HCT116 (cell line): Measurements from ENCODE around the gene C9orf50. TPM values are rescaled to one million over a fixed set of nuclear protein-coding genes. Genes with fewer than 3 reads are reported as not detected.

Experiments
- CBX3 ChIP-seq: IDR thresholded peaks from 2 replicates; pipeline ENCODE4 v1.6.1; 2012; ENCODE audit warnings: low read depth
- CTCF ChIP-seq, 3 experiments: fragments of 200-600 bp in 1 of 3; sonication (generic) in 1 of 3; IDR thresholded peaks in 2 of 3; conservative IDR thresholded peaks in 1 of 3; 2 replicates each; pipeline ENCODE4 v1.5.1; 2012 to 2017; ENCODE audit warnings: low read depth in 2 of 3, low read length in 2 of 3, antibody characterized with exemption in 1 of 3, borderline replicate concordance in 1 of 3, control low read depth in 1 of 3, mild to moderate bottlenecking in 1 of 3, mixed read lengths in 1 of 3, mixed run types in 1 of 3, moderate library complexity in 1 of 3; ENCODE audit not compliant: insufficient read depth in 1 of 3
- ELF1 ChIP-seq: IDR thresholded peaks from 2 replicates; pipeline ENCODE4 v1.6.1; 2012; ENCODE audit warnings: low read depth, borderline replicate concordance
- FOSL1 ChIP-seq: IDR thresholded peaks from 2 replicates; pipeline ENCODE4 v1.6.1; 2012; ENCODE audit warnings: low read depth
- POLR2AphosphoS5 ChIP-seq: IDR thresholded peaks from 2 replicates; pipeline ENCODE4 v1.6.1; 2011; ENCODE audit warnings: mild to moderate bottlenecking, low read depth, low read length, moderate library complexity
- RAD21 ChIP-seq: IDR thresholded peaks from 2 replicates; pipeline ENCODE4 v1.6.1; 2012; ENCODE audit warnings: low read depth, mild to moderate bottlenecking
- REST ChIP-seq: IDR thresholded peaks from 2 replicates; pipeline ENCODE4 v1.6.1; 2012; ENCODE audit warnings: low read depth
- SIN3A ChIP-seq: IDR thresholded peaks from 2 replicates; pipeline ENCODE4 v1.6.1; 2012; ENCODE audit warnings: low read depth
- SP1 ChIP-seq: IDR thresholded peaks from 2 replicates; pipeline ENCODE4 v1.6.1; 2012; ENCODE audit warnings: low read depth
- TCF7L2 ChIP-seq: IDR thresholded peaks from 2 replicates; pipeline ENCODE4 v1.7.0; 2011; ENCODE audit warnings: borderline replicate concordance, inconsistent platforms; ENCODE audit not compliant: insufficient read depth, insufficient read length; ENCODE audit errors: extremely low read depth
- YY1 ChIP-seq: IDR thresholded peaks from 2 replicates; pipeline ENCODE4 v1.6.1; 2011; ENCODE audit warnings: low read length, low read depth, moderate library complexity, mild to moderate bottlenecking; ENCODE audit not compliant: insufficient replicate concordance; ENCODE audit errors: extremely low read depth
- ZFX ChIP-seq: fragments of 450-650 bp; IDR thresholded peaks from 2 replicates; pipeline ENCODE4 v1.6.1; 2017
- total RNA-seq: library from RNA; stranded (reverse); gene quantifications from one replicate; pipeline ENCODE4 v1.2.1, GENCODE V29; 2021; ENCODE audit not compliant: unreplicated experiment

C9orf50 gene
- total RNA-seq, 1 experiment from 2014 or later, result not detected

- TF ChIP-seq CTCF (IDR thresholded peaks at IDR 0.05 in 2 of 3, conservative IDR thresholded peaks at IDR 0.05 in 1 of 3; ENCODE audit: borderline replicate concordance in 1 of 3, insufficient read depth in 1 of 3, low read depth in 2 of 3, low read length in 2 of 3) (peak in 2 of 3 experiments; percentile 88 to 90; a peak in 4 of 6 replicates), REST (no peak), FOSL1 (no peak), ZFX (peak; percentile 40; the same call in 1 of the 2 replicates), ELF1 (no peak), POLR2AphosphoS5 (peak; percentile 67), SP1 (no peak), CBX3 (no peak), RAD21 (no peak), SIN3A (no peak), YY1 (peak; percentile 80), TCF7L2 (no peak)
Measured at GRCh38 chr9:129641750-129642585, 21.1 kb upstream of the C9orf50 start, which contains the start of gene ASB6 (continued).
